CD4-positive, alpha-beta T cell treated with Interleukin-17A for 1 hour (primary cell): ENCODE measurements around the gene GPR148.
"Not testable (repeated sequence)": the region's sequence is repeated elsewhere in the genome, so short reads cannot be mapped to it uniquely, and the experiment has no call there.

Source experiments
- DNase-seq: peaks from one replicate; pipeline ENCODE4 v3.0.0-alpha.2; 2020

Gene GPR148

GRCh38 chr2:130728549-130729316 is at the start of gene GPR148:
GPR148 (plus strand) TSS chr2:130729070; CDS start chr2:130729152, 82 bp downstream.
- no peak for DNase-seq

GRCh38 chr2:130692041-130692770 is 36.7 kb upstream of the GPR148 start:
- not testable (repeated sequence) for DNase-seq

- DNase-seq = not testable (repeated sequence)
These were observed 35.4 kb upstream of the GPR148 start for GRCh38 chr2:130693474-130693873.

- not testable (repeated sequence) for DNase-seq
These were observed 25.6 kb upstream of the GPR148 start for GRCh38 chr2:130703250-130703649.

- not testable (repeated sequence) for DNase-seq
These were observed 14.1 kb upstream of the GPR148 start for GRCh38 chr2:130714795-130715194.

GRCh38 chr2:130720036-130720435 is 8.8 kb upstream of the GPR148 start:
- DNase-seq = no peak

GRCh38 chr2:130720528-130720927 is 8.3 kb upstream of the GPR148 start:
- DNase-seq = no peak

GRCh38 chr2:130724455-130724854 is 4.4 kb upstream of the GPR148 start:
- no peak for DNase-seq

- no peak for DNase-seq
These were observed 2.2 kb upstream of the GPR148 start for GRCh38 chr2:130726614-130727180.

GRCh38 chr2:130727286-130727924 is 1.5 kb upstream of the GPR148 start:
- peak; percentile 95 for DNase-seq

GRCh38 chr2:130728007-130728454 is 839 bp upstream of the GPR148 start:
- peak; percentile 62 for DNase-seq

- DNase-seq = no peak
These were observed 741 bp downstream of the GPR148 start for GRCh38 chr2:130729322-130730299.

GRCh38 chr2:130732257-130732656 is 3.4 kb downstream of the GPR148 start:
- DNase-seq = not testable (repeated sequence)

GRCh38 chr2:130735200-130735599 is 6.3 kb downstream of the GPR148 start:
- DNase-seq = no peak

GRCh38 chr2:130736487-130736886 is 7.6 kb downstream of the GPR148 start:
- DNase-seq = no peak

GRCh38 chr2:130737592-130737991 is 8.7 kb downstream of the GPR148 start:
- DNase-seq = no peak

- DNase-seq = no peak
These were observed 11.8 kb downstream of the GPR148 start for GRCh38 chr2:130740671-130741070.

- DNase-seq = no peak
These were observed 14.4 kb downstream of the GPR148 start for GRCh38 chr2:130743278-130743677.

- no peak for DNase-seq
These were observed 15.6 kb downstream of the GPR148 start for GRCh38 chr2:130744287-130745117.

GRCh38 chr2:130749078-130749477 is 20.2 kb downstream of the GPR148 start:
- no peak for DNase-seq

- DNase-seq = no peak
These were observed 20.8 kb downstream of the GPR148 start for GRCh38 chr2:130749641-130750040.
